H1 (cell line): ENCODE results near the gene ZBTB48. TPM values are rescaled to one million over a fixed set of nuclear protein-coding genes. Genes with fewer than 3 reads are reported as not detected.

Experiments used
- BCL11A ChIP-seq, 2 experiments: IDR thresholded peaks; one replicate each; pipeline ENCODE4 v1.6.1; 2011; ENCODE audit warnings: low read depth in 2 of 2, low read length in 2 of 2, mild to moderate bottlenecking in 2 of 2
- KDM4A ChIP-seq: IDR thresholded peaks from one replicate; pipeline ENCODE4 v1.7.1; 2012; ENCODE audit warnings: low read depth, mild to moderate bottlenecking, moderate library complexity, low read length, inconsistent platforms; ENCODE audit not compliant: severe bottlenecking
- KDM5A ChIP-seq: fragments of 200-600 bp; IDR thresholded peaks from 2 replicates; pipeline ENCODE4 v1.7.1; 2012; ENCODE audit warnings: mild to moderate bottlenecking, low read length, inconsistent platforms, mixed read lengths
- RAD21 ChIP-seq, 2 experiments: IDR thresholded peaks in 1 of 2; conservative IDR thresholded peaks in 1 of 2; 2 replicates each; pipeline ENCODE4 v1.6.1; 2011; ENCODE audit warnings: low read depth in 2 of 2, low read length in 2 of 2, improper control_type of control experiment in 1 of 2, inconsistent platforms in 1 of 2, mild to moderate bottlenecking in 1 of 2, moderate library complexity in 1 of 2
- SIN3A ChIP-seq, 2 experiments: IDR thresholded peaks in 1 of 2; conservative IDR thresholded peaks in 1 of 2; 2 replicates each; pipeline ENCODE4 v1.6.1; 2011 to 2012; ENCODE audit warnings: low read length in 2 of 2, improper control_type of control experiment in 1 of 2, low read depth in 1 of 2, mild to moderate bottlenecking in 1 of 2
- SIRT6 ChIP-seq: IDR thresholded peaks from one replicate; pipeline ENCODE4 v1.7.1; 2012; ENCODE audit warnings: low read length, inconsistent platforms
- SRF ChIP-seq: IDR thresholded peaks from 2 replicates; pipeline ENCODE4 v1.6.1; 2011; ENCODE audit warnings: mild to moderate bottlenecking, low read depth, low read length, moderate library complexity
- TAF7 ChIP-seq: optimal IDR thresholded peaks from 2 replicates; pipeline ENCODE3; 2011; ENCODE audit warnings: low read depth, mild to moderate bottlenecking, inconsistent platforms, low read length, moderate library complexity, borderline replicate concordance
- ZNF274 ChIP-seq: IDR thresholded peaks from 2 replicates; pipeline ENCODE4 v1.7.0; 2012; ENCODE audit warnings: low read length, borderline replicate concordance; ENCODE audit errors: extremely low read depth
- polyA plus RNA-seq, 7 experiments: library from polyadenylated mRNA; depleted of rRNA in 3 of 7; stranded (reverse) in 5 of 7; unstranded in 2 of 7; fragments of >200 nt in 5 of 7; fragments of 200-250 nt in 2 of 7; gene quantifications; 1 replicate in 5 of 7; 2 replicates in 1 of 7; 4 replicates in 1 of 7; pipeline versions ENCODE4 v1.2.1 to v1.2.3, GENCODE V29; 2011 to 2013; ENCODE audit warnings: missing spikeins in 2 of 7, mixed read lengths in 2 of 7
- total RNA-seq: library from RNA; stranded (reverse); fragmentation: NEBNext Ultra II Directional; extraction: Animal tissue kit (Norgen Biotek cat#: 25700); gene quantifications from 2 replicates; pipeline ENCODE4 v1.2.1, GENCODE V29; 2021
- TF ChIP-seq, protein P1 (sequence below): IDR thresholded peaks from 2 replicates; pipeline ENCODE4 v1.6.1; 2011; ENCODE audit warnings: low read depth, mild to moderate bottlenecking, low read length; ENCODE audit not compliant: insufficient read depth
- TF ChIP-seq, protein P2 (sequence below): IDR thresholded peaks from 2 replicates; pipeline ENCODE4 v1.6.1; 2012; ENCODE audit warnings: inconsistent platforms

ZBTB48 gene
- total and polyA plus RNA-seq, 2 of the 8 experiments (the other 6 are each of a cell fraction or from before 2014, with no cell fraction given) = 28.2 to 28.8 TPM

DNA sequence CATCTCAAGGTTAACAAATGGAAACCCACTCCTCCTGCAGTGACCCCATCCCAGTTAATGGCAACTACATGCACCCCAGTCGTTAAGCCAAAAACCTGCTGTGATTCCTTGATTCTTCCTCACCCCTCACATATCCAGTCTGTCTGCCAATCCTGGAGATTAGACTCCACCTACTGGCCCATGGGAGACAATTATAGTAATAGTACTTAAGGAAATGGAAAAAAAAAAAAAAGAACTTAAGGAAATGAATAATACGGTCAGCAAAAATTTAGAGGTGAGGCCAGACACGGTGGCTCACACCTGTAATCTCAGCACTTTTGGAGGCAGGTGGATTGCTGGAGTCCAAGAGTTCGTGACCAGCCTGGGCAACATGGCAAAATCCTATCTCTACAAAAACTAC, 32.5 kb upstream of the ZBTB48 start (continued):
- TF ChIP-seq, protein P1, sequence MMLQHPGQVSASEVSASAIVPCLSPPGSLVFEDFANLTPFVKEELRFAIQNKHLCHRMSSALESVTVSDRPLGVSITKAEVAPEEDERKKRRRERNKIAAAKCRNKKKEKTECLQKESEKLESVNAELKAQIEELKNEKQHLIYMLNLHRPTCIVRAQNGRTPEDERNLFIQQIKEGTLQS = no peak
- TF ChIP-seq BCL11A (IDR thresholded peaks at IDR 0.05; ENCODE audit: low read depth in 2 of 2, low read length in 2 of 2) (no peak), SIN3A (conservative IDR thresholded peaks at IDR 0.05 in 1 of 2, IDR thresholded peaks at IDR 0.05 in 1 of 2; ENCODE audit: low read depth in 1 of 2, low read length in 2 of 2) (no peak), RAD21 (IDR thresholded peaks at IDR 0.05 in 1 of 2, conservative IDR thresholded peaks at IDR 0.05 in 1 of 2; ENCODE audit: low read depth in 2 of 2, low read length in 2 of 2) (no peak; a peak in 1 of 4 replicates), SRF (no peak), TAF7 (no peak), KDM4A (no peak), ZNF274 (no peak), SIRT6 (no peak), KDM5A (no peak)
- TF ChIP-seq, protein P2, sequence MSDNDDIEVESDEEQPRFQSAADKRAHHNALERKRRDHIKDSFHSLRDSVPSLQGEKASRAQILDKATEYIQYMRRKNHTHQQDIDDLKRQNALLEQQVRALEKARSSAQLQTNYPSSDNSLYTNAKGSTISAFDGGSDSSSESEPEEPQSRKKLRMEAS = no peak
